HepG2 (cell line): ENCODE data around the gene COG4. TPM values are rescaled to one million over a fixed set of nuclear protein-coding genes. Genes with fewer than 3 reads are reported as not detected.

Experiments used
- ARNT2 ChIP-seq: sonication (generic); formaldehyde crosslinking; IDR thresholded peaks from 2 replicates; pipeline ENCODE4 v1.8.0; 2022; ENCODE audit warnings: mild to moderate bottlenecking, low read depth, missing genetic modification reagents, moderate library complexity
- BHLHE40 ChIP-seq: IDR thresholded peaks from 2 replicates; pipeline ENCODE4 v1.6.1; 2011; ENCODE audit warnings: low read length, improper control_type of control experiment
- CC2D1A ChIP-seq: sonication (generic); formaldehyde crosslinking; IDR thresholded peaks from 2 replicates; pipeline ENCODE4 v1.8.1; 2023; ENCODE audit warnings: mild to moderate bottlenecking, missing genetic modification reagents
- ETS1 ChIP-seq: sonication (generic); formaldehyde crosslinking; IDR thresholded peaks from 2 replicates; pipeline ENCODE4 v1.4.0; 2020; ENCODE audit warnings: missing genetic modification reagents
- GMEB1 ChIP-seq: sonication (generic); formaldehyde crosslinking; IDR thresholded peaks from 2 replicates; pipeline ENCODE4 v1.5.1; 2020; ENCODE audit warnings: missing genetic modification reagents, mild to moderate bottlenecking, borderline replicate concordance
- HOXA7 ChIP-seq: sonication (generic); formaldehyde crosslinking; IDR thresholded peaks from 2 replicates; pipeline ENCODE4 v1.8.1; 2022; ENCODE audit warnings: mild to moderate bottlenecking, missing genetic modification reagents, moderate library complexity
- KDM5A ChIP-seq: fragments of 200-600 bp; sonication (generic); IDR thresholded peaks from 2 replicates; pipeline ENCODE4 v1.7.0; 2018; ENCODE audit warnings: antibody characterized with exemption, mild to moderate bottlenecking, low read length, borderline replicate concordance
- MXD3 ChIP-seq: IDR thresholded peaks from 2 replicates; pipeline ENCODE4 v1.6.1; 2016; ENCODE audit warnings: mild to moderate bottlenecking, missing biosample characterization, missing genetic modification reagents
- MXD4 ChIP-seq: IDR thresholded peaks from 2 replicates; pipeline ENCODE4 v1.6.1; 2016; ENCODE audit warnings: mild to moderate bottlenecking, missing biosample characterization, missing genetic modification reagents
- NFKB2 ChIP-seq: sonication (generic); formaldehyde crosslinking; IDR thresholded peaks from 2 replicates; pipeline ENCODE4 v1.4.0; 2020; ENCODE audit warnings: missing genetic modification reagents, borderline replicate concordance
- PHF5A ChIP-seq: IDR thresholded peaks from one replicate; pipeline ENCODE4 v1.6.1; 2018; ENCODE audit warnings: low read depth, missing genetic modification reagents; ENCODE audit not compliant: unreplicated experiment
- PRDM4 ChIP-seq: sonication (generic); formaldehyde crosslinking; IDR thresholded peaks from 2 replicates; pipeline ENCODE4 v1.9.0; 2021; ENCODE audit warnings: missing genetic modification reagents, borderline replicate concordance
- RARA ChIP-seq: IDR thresholded peaks from 2 replicates; pipeline ENCODE4 v1.6.1; 2016; ENCODE audit warnings: missing genetic modification reagents, missing compliant biosample characterization
- ZBTB1 ChIP-seq: sonication (generic); formaldehyde crosslinking; IDR thresholded peaks from 2 replicates; pipeline ENCODE4 v1.4.0; 2020; ENCODE audit warnings: missing genetic modification reagents, borderline replicate concordance
- ZMYM4 ChIP-seq: sonication (generic); formaldehyde crosslinking; IDR thresholded peaks from 2 replicates; pipeline ENCODE4 v1.8.1; 2023; ENCODE audit warnings: mild to moderate bottlenecking, missing genetic modification reagents
- ZNF260 ChIP-seq: sonication (generic); formaldehyde crosslinking; IDR thresholded peaks from 2 replicates; pipeline ENCODE4 v1.4.0; 2020; ENCODE audit warnings: missing genetic modification reagents, low read depth, mild to moderate bottlenecking, borderline replicate concordance
- ZNF264 ChIP-seq: sonication (generic); formaldehyde crosslinking; IDR thresholded peaks from 2 replicates; pipeline ENCODE4 v1.4.0; 2020; ENCODE audit warnings: missing genetic modification reagents
- ZNF292 ChIP-seq: sonication (generic); formaldehyde crosslinking; IDR thresholded peaks from 2 replicates; pipeline ENCODE4 v1.8.1; 2022; ENCODE audit warnings: mild to moderate bottlenecking, low read depth, missing genetic modification reagents, borderline replicate concordance
- ZNF773 ChIP-seq: sonication (generic); formaldehyde crosslinking; IDR thresholded peaks from 2 replicates; pipeline ENCODE4 v1.4.0; 2020; ENCODE audit warnings: missing genetic modification reagents, borderline replicate concordance
- ZNF780A ChIP-seq: sonication (generic); formaldehyde crosslinking; IDR thresholded peaks from 2 replicates; pipeline ENCODE4 v1.8.0; 2022; ENCODE audit warnings: mild to moderate bottlenecking, missing genetic modification reagents, moderate library complexity
- ZUFSP ChIP-seq: sonication (generic); formaldehyde crosslinking; IDR thresholded peaks from 2 replicates; pipeline ENCODE4 v1.9.0; 2021; ENCODE audit warnings: missing genetic modification reagents, mild to moderate bottlenecking, borderline replicate concordance
- polyA plus RNA-seq, 8 experiments: library from polyadenylated mRNA; depleted of rRNA in 3 of 8; stranded (reverse) in 7 of 8; unstranded in 1 of 8; fragments of >200 nt; fragmentation: Illumina TruSeq in 4 of 8; extraction: Trizol in 4 of 8; gene quantifications; 2 replicates each; pipeline versions ENCODE4 v1.2.1 to v1.2.3, GENCODE V29; 2011 to 2016; ENCODE audit warnings: low read depth in 4 of 8, missing spikeins in 1 of 8, mixed read lengths in 1 of 8; ENCODE audit not compliant: insufficient read depth in 1 of 8
- total RNA-seq, 5 experiments: library from RNA; depleted of rRNA; stranded (reverse); fragments of >200 nt; fragmentation: Illumina TruSeq; extraction: Trizol; gene quantifications; 2 replicates each; pipeline ENCODE4 v1.2.3, GENCODE V29; 2016; ENCODE audit warnings: low read depth in 1 of 5

COG4 gene
- total and polyA plus RNA-seq, 2 of the 13 experiments (the other 11 are each of a cell fraction or from before 2014, with no cell fraction given), result 51.1 to 73.8 TPM

- TF ChIP-seq GMEB1 (peak; percentile 90), ZBTB1 (CRISPR knock-in tag) (no peak), ZUFSP (CRISPR knock-in tag) (no peak), ZNF260 (no peak), HOXA7 (CRISPR knock-in tag) (no peak), PRDM4 (CRISPR knock-in tag) (no peak), NFKB2 (CRISPR knock-in tag) (peak; percentile 51; the same call in 1 of the 2 replicates), ARNT2 (CRISPR knock-in tag) (no peak), MXD4 (CRISPR knock-in tag) (peak; percentile 45; the same call in 1 of the 2 replicates), ZNF773 (CRISPR knock-in tag) (0 out of 2 replicates have a peak, but pooled peaks have one; percentile 63), ZMYM4 (CRISPR knock-in tag) (no peak; the same call in 1 of the 2 replicates), ETS1 (CRISPR knock-in tag) (no peak), MXD3 (peak; percentile 33; the same call in 1 of the 2 replicates), ZNF264 (CRISPR knock-in tag) (no peak; the same call in 1 of the 2 replicates), RARA (0 out of 2 replicates have a peak, but pooled peaks have one; percentile 3), CC2D1A (CRISPR knock-in tag) (no peak), PHF5A (no peak), KDM5A (no peak; the same call in 1 of the 2 replicates), ZNF780A (no peak; the same call in 1 of the 2 replicates), ZNF292 (CRISPR knock-in tag) (no peak), BHLHE40 (peak; percentile 56; the same call in 1 of the 2 replicates)
Measured at GRCh38 chr16:70438969-70439862, 84.1 kb downstream of the COG4 start, which contains the start of gene ST3GAL2 (continued).
